Measurements from ENCODE around the gene EFNA5.

GRCh38 chr5:107474361-107474715 lies 196.4 kb downstream of the EFNA5 start:
- TF ChIP-seq GATA2 (IDR thresholded peaks at IDR 0.05; ENCODE audit: low read depth, low read length) (no peak), GATA3 (IDR thresholded peaks at IDR 0.05; ENCODE audit: low read depth, low read length) (no peak)

Measured in SH-SY5Y (cell line).